T-helper 2 cell treated with Interferon-gamma antibody and Interleukin-4, amounts not matched to agents 100 ng/mL and 5 ng/mL, for 36 hours (primary cell): Measurements from ENCODE around the gene NPBWR2. TPM values are rescaled to one million over a fixed set of nuclear protein-coding genes. Genes with fewer than 3 reads are reported as not detected.

Experiments used
- intact Hi-C: fragments of 100-400 bp; cut with micrococcal nuclease; formaldehyde crosslinking; loops from one replicate; pipeline ENCODE4 v1.15.1; 2023
- total RNA-seq: library from RNA; stranded (reverse); gene quantifications from 2 replicates; pipeline ENCODE4 v1.2.3, GENCODE V29; 2022

The NPBWR2 gene
- total RNA-seq, 1 donor from 2014 or later = not detected

DNA sequence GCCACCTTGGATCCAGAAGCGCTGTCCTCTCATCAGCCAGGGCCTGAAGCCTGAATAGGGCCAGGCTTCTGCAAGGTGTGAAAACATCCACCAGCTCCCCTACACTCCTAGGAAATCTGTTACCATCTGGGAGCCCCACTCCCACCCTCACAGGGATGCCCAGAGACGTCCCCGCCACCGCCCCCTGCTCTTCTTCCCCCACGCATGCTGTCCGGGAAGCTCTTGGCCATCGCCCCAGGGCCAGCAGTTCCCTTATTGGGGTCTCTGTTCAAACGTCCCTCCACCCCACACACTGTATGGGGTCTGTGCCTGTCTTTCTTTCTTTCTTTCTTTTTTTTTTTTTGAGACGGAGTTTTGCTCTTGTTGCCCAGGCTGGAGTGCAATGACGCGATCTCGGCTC is 31.8 kb downstream of the NPBWR2 start:
- intact Hi-C loops = loop anchor here (5.0 kb wide), 1 partner anchor 38 kb away; the partner anchor contains the start of gene C20orf204

- intact Hi-C loops = loop anchor here (5.0 kb wide), 1 partner anchor 38 kb away; the partner anchor contains the start of gene C20orf204
These were observed 32.4 kb downstream of the NPBWR2 start for GRCh38 chr20:64074963-64075362.

GRCh38 chr20:64074184-64074789 is 33.1 kb downstream of the NPBWR2 start:
- intact Hi-C loops = no loop called here

GRCh38 chr20:64073476-64074183 is 33.7 kb downstream of the NPBWR2 start:
- intact Hi-C loops = no loop called here

- intact Hi-C loops = no loop called here
These were observed 34.8 kb downstream of the NPBWR2 start for GRCh38 chr20:64072498-64073063.

GRCh38 chr20:64071341-64072332 is 35.7 kb downstream of the NPBWR2 start:
- intact Hi-C loops = no loop called here

DNA sequence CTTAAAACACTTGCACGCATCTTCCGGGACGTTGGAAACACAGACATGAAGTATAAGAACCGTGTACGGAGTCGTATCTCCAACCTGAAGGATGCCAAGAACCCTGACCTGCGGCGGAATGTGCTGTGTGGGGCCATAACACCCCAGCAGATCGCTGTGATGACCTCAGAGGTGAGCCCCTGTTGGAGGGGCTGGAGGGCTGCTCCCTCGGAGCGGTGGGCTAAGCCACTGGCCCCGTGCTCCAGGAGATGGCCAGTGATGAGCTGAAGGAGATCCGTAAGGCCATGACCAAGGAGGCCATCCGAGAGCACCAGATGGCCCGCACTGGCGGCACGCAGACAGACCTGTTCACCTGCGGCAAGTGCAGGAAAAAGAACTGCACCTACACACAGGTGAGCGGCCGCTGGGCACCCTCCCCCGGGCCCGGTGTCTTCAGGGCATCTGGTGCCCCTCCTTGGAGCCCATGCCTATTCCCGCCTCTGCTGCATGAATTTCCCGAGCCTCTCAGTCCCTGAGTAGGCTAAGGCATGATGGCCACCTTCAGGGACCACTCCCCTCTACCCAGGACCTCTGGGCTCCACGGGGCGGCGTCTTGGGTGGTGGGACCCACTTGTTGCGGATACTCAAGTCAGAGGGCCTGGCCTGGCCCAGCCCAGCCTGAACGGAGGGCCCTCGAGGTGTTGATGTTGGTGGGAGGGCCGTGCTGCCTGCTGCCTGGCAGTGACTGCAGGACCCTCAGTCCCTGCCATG is 36.9 kb downstream of the NPBWR2 start:
- intact Hi-C loops = no loop called here

- intact Hi-C loops = loop anchor here (10.0 kb wide), 2 partner anchors 205 to 415 kb away; partner anchors contain the start of genes ABHD16B, RTEL1, STMN3 and TPD52L2
These were observed 37.6 kb downstream of the NPBWR2 start for GRCh38 chr20:64069614-64070243.

- intact Hi-C loops = loop anchor here (10.0 kb wide), 2 partner anchors 204 to 414 kb away; partner anchors contain the start of genes ABHD16B, RTEL1, STMN3 and TPD52L2
These were observed 38.2 kb downstream of the NPBWR2 start for GRCh38 chr20:64069209-64069613.

- intact Hi-C loops = loop anchor here (10.0 kb wide), 2 partner anchors 204 to 414 kb away; partner anchors contain the start of genes ABHD16B, RTEL1, STMN3 and TPD52L2
These were observed 38.8 kb downstream of the NPBWR2 start for GRCh38 chr20:64068386-64069208.

- intact Hi-C loops = loop anchor here (10.0 kb wide), 2 partner anchors 203 to 413 kb away; partner anchors contain the start of genes ABHD16B, RTEL1, STMN3 and TPD52L2
These were observed 39.5 kb downstream of the NPBWR2 start for GRCh38 chr20:64067733-64068307.

GRCh38 chr20:64067005-64067632 is 40.2 kb downstream of the NPBWR2 start:
- intact Hi-C loops = loop anchor here (10.0 kb wide), 2 partner anchors 202 to 412 kb away; partner anchors contain the start of genes ABHD16B, RTEL1, STMN3 and TPD52L2

- intact Hi-C loops = loop anchor here (1.0 to 10.0 kb wide), 3 partner anchors 11 to 411 kb away; partner anchors contain the start of genes ABHD16B, RTEL1, STMN3 and TPD52L2
These were observed 41.4 kb downstream of the NPBWR2 start for GRCh38 chr20:64065974-64066343.

DNA sequence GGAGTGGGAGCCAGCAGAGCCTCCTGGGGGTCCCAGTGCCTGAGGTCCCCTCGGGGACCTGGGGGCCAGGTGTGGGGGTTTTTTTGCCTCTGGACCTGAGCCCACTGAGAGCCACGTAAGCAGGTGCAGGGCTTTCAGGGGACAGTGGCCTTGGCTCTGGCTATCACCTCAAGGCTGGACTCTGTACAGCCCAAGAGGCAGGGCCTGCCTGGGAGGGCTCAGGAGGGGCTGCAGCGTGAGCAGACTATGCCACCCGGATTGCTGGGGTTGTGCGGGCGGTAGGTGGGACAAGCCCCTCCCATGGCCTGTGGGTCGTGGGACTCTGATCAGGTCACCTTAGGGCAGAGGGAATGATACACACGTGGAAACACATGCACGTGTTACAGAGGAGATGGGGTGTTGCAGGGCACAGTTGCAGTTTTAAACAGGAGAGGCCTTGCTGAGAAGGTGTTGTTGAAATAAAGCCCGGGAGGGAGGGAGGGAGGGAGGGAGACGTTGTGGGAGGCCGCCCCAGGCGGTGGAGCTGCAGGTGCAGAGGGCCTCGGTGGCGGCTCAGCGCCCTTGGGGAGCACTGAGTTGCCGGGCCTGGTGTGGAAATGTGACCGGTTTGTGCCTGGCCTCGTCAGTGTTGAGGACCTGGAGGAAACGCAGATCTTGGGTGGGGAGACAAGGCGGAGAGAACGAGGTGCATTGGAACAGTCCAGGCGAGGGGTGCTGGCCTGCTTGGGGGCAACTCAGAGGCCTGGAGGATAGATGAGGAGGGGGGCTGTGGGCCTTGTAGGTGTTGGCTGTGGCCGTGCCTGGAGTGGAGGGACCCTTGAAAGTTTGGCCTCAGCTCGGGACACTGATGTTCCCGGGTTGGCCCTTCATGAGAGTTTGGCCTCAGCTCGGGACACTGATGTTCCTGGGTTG is 42.0 kb downstream of the NPBWR2 start:
- intact Hi-C loops = loop anchor here (10.0 kb wide), 2 partner anchors 201 to 411 kb away; partner anchors contain the start of genes ABHD16B, RTEL1, STMN3 and TPD52L2

GRCh38 chr20:64064145-64064698 is 43.1 kb downstream of the NPBWR2 start:
- intact Hi-C loops = loop anchor here (10.0 kb wide), 2 partner anchors 199 to 409 kb away; partner anchors contain the start of genes ABHD16B, RTEL1, STMN3 and TPD52L2
